ENCODE results near the gene BMP10. TPM values are rescaled to one million over a fixed set of nuclear protein-coding genes. Genes with fewer than 3 reads are reported as not detected.

The BMP10 gene
- total RNA-seq, 1 experiment from 2014 or later: not detected

- no peak overlapping the region for H3K9ac ChIP-seq (ENCODE audit: extremely low read depth, insufficient read length, low read length)
- no peak overlapping the region for H3K14ac ChIP-seq (ENCODE audit: insufficient read depth, low read length)
- no peak overlapping the region for H4K8ac ChIP-seq (replicated peaks; ENCODE audit: insufficient read length, low read depth, low read length)
- no peak overlapping the region for H4K91ac ChIP-seq (ENCODE audit: insufficient read length, low read depth, low read length)
- H3K4ac ChIP-seq (ENCODE audit: low read depth, low read length): no peak overlapping the region
- Mint-ChIP-seq H3K36me3 (ENCODE audit: insufficient read depth in 1 of 3, low read depth in 3 of 3) (0 out of 7 replicates have a peak, but pooled peaks cover 0 to 3% (median 0%) of the 10 kb centered on the region in 3 experiments), H3K4me1 (peaks cover 17 to 20% of the 10 kb centered on the region in 2 experiments), H3K4me3 (no peak overlapping the region), H3K27ac (peak overlapping the region in 1 of 3 experiments; percentile 94; a peak in 2 of 7 replicates), H3K27me3 (ENCODE audit: low read depth) (no peaks in the 10 kb centered on the region), H3K9me3 (peaks cover 0 to 10% of the 10 kb centered on the region in 2 experiments; a peak in 2 of 5 replicates)
- WGBS (ENCODE audit: extremely low coverage, insufficient read length, low lambda C conversion rate): no CpG with 5 or more reads among the region's 3 CpGs
- no peak overlapping the region for H2AFZ ChIP-seq (ENCODE audit: low read length)
- H2BK15ac ChIP-seq (ENCODE audit: low read depth, low read length): no peak overlapping the region
- no peak overlapping the region for H4K5ac ChIP-seq (ENCODE audit: insufficient read length, low read depth, low read length)
- H3T11ph ChIP-seq (ENCODE audit: low read length): no peak overlapping the region
- no peak overlapping the region for H2BK20ac ChIP-seq (ENCODE audit: low read depth, low read length, poor library complexity, severe bottlenecking)
- DNase-seq: peak; percentile 67
- no peaks in the 10 kb centered on the region for H4K20me1 ChIP-seq (ENCODE audit: control insufficient read depth, insufficient read depth, insufficient read length)
- no peak overlapping the region for H3K4me2 ChIP-seq (ENCODE audit: insufficient read depth, insufficient read length, low read length)
- no peaks in the 10 kb centered on the region for H3K27me3 ChIP-seq (ENCODE audit: insufficient read depth, low read length)
- peaks cover 5% of the 10 kb centered on the region for H3K4me1 ChIP-seq (ENCODE audit: insufficient read depth, low read length)
- H3K18ac ChIP-seq (ENCODE audit: insufficient read length, low read depth, low read length): no peak overlapping the region
- H3K9me3 ChIP-seq (ENCODE audit: control insufficient read depth, low read depth, low read length): no peaks in the 10 kb centered on the region
- no peaks in the 10 kb centered on the region for H3K23me2 ChIP-seq (ENCODE audit: insufficient read length, low read depth, low read length, poor library complexity, severe bottlenecking)
- no peak overlapping the region for H2AK5ac ChIP-seq (ENCODE audit: insufficient read length, low read length)
- no peak overlapping the region for H3K23ac ChIP-seq (ENCODE audit: insufficient read length, low read depth, low read length)
- no peaks in the 10 kb centered on the region for H3K79me2 ChIP-seq (ENCODE audit: insufficient read depth, low read length)
- no peak overlapping the region for H3K56ac ChIP-seq (ENCODE audit: insufficient read length, low read depth, low read length)
- no peaks in the 10 kb centered on the region for H3K79me1 ChIP-seq (ENCODE audit: insufficient read depth, low read depth, low read length, poor library complexity, severe bottlenecking)
- H2BK12ac ChIP-seq (ENCODE audit: insufficient read length, low read depth, low read length): no peak overlapping the region
- H2BK120ac ChIP-seq (ENCODE audit: low read depth, low read length, poor library complexity, severe bottlenecking): no peak overlapping the region
- peak; percentile 84 for TF ChIP-seq CTCF (conservative IDR thresholded peaks at IDR 0.05)
- H3K27ac ChIP-seq (ENCODE audit: insufficient read length, low read depth, low read length): no peak overlapping the region
- no peak overlapping the region for H2BK5ac ChIP-seq (ENCODE audit: insufficient read length, low read length)
Observed at GRCh38 chr2:68909793-68910674, 38.8 kb upstream of the BMP10 start.

Measured in H9 (cell line).